Neural crest cell (in vitro differentiated cells): ENCODE data around the gene TMEM132A. TPM values are rescaled to one million over a fixed set of nuclear protein-coding genes. Genes with fewer than 3 reads are reported as not detected.

Experiments
- DNase-seq: peaks from one replicate; pipeline ENCODE4 v3.0.0; 2021; ENCODE audit warnings: low read depth, mixed read lengths, low spot score
- H3K27ac Mint-ChIP-seq: one replicate; pipeline ENCODE4 v1.8.0; 2021; ENCODE audit warnings: mild to moderate bottlenecking, mixed read lengths; ENCODE audit not compliant: unreplicated experiment
- H3K27me3 Mint-ChIP-seq: 2 replicates; pipeline ENCODE4 v1.8.0; 2021; ENCODE audit warnings: low read depth, mild to moderate bottlenecking, mixed read lengths
- H3K36me3 Mint-ChIP-seq: 2 replicates; pipeline ENCODE4 v1.8.0; 2021; ENCODE audit warnings: low read depth, mild to moderate bottlenecking, mixed read lengths
- H3K4me1 Mint-ChIP-seq: 2 replicates; pipeline ENCODE4 v1.8.0; 2021; ENCODE audit warnings: mixed read lengths
- H3K4me3 Mint-ChIP-seq: one replicate; pipeline ENCODE4 v1.8.0; 2021; ENCODE audit warnings: mild to moderate bottlenecking, mixed read lengths
- H3K9me3 Mint-ChIP-seq: 2 replicates; pipeline ENCODE4 v1.8.0; 2021; ENCODE audit warnings: mixed read lengths
- CTCF ChIP-seq: fragments of 200-600 bp; sonication (generic); conservative IDR thresholded peaks from 2 replicates; pipeline ENCODE4 v1.5.0; 2021; ENCODE audit warnings: antibody characterized with exemption, mild to moderate bottlenecking
- total RNA-seq: library from RNA; stranded (reverse); gene quantifications from 2 replicates; pipeline ENCODE4 v1.2.1, GENCODE V29; 2021

Gene TMEM132A
- total RNA-seq, 1 donor from 2014 or later: 216 TPM

- peak; percentile 27 for DNase-seq
- no peaks in the 10 kb centered on the region for H3K27me3 Mint-ChIP-seq
- no peak overlapping the region for H3K27ac Mint-ChIP-seq
- no peak for TF ChIP-seq CTCF
- H3K4me3 Mint-ChIP-seq: peak overlapping the region; percentile 95
- H3K9me3 Mint-ChIP-seq: no peaks in the 10 kb centered on the region
- H3K4me1 Mint-ChIP-seq: peaks cover 28% of the 10 kb centered on the region
- H3K36me3 Mint-ChIP-seq: peaks cover 17% of the 10 kb centered on the region
Observed at GRCh38 chr11:60924906-60925853, 920 bp downstream of the TMEM132A start.

GRCh38 chr11:60925868-60926267 lies 1.6 kb downstream of the TMEM132A start:
- H3K4me3 Mint-ChIP-seq: peak overlapping the region; percentile 95
- no peaks in the 10 kb centered on the region for H3K9me3 Mint-ChIP-seq
- H3K27me3 Mint-ChIP-seq: no peaks in the 10 kb centered on the region
- peaks cover 13% of the 10 kb centered on the region for H3K36me3 Mint-ChIP-seq
- H3K27ac Mint-ChIP-seq: no peak overlapping the region
- no peak for DNase-seq
- H3K4me1 Mint-ChIP-seq: peaks cover 28% of the 10 kb centered on the region
- no peak for TF ChIP-seq CTCF

GRCh38 chr11:60926500-60926899 lies 2.2 kb downstream of the TMEM132A start:
- H3K4me1 Mint-ChIP-seq: peaks cover 28% of the 10 kb centered on the region
- no peaks in the 10 kb centered on the region for H3K27me3 Mint-ChIP-seq
- H3K27ac Mint-ChIP-seq: no peak overlapping the region
- H3K4me3 Mint-ChIP-seq: peak overlapping the region; percentile 95
- no peaks in the 10 kb centered on the region for H3K9me3 Mint-ChIP-seq
- peaks cover 12% of the 10 kb centered on the region for H3K36me3 Mint-ChIP-seq
- DNase-seq: no peak
- TF ChIP-seq CTCF: no peak

- H3K4me3 Mint-ChIP-seq: peak overlapping the region; percentile 95
- no peaks in the 10 kb centered on the region for H3K27me3 Mint-ChIP-seq
- TF ChIP-seq CTCF: no peak
Observed at GRCh38 chr11:60927061-60927592, 2.9 kb downstream of the TMEM132A start.

GRCh38 chr11:60927600-60927999 lies 3.3 kb downstream of the TMEM132A start:
- no peak for TF ChIP-seq CTCF
- DNase-seq: no peak
- H3K4me1 Mint-ChIP-seq: peaks cover 23% of the 10 kb centered on the region
- no peak overlapping the region for H3K27ac Mint-ChIP-seq
- no peaks in the 10 kb centered on the region for H3K9me3 Mint-ChIP-seq
- peaks cover 5% of the 10 kb centered on the region for H3K36me3 Mint-ChIP-seq
- H3K27me3 Mint-ChIP-seq: no peaks in the 10 kb centered on the region
- H3K4me3 Mint-ChIP-seq: no peak overlapping the region

More at GRCh38 chr11:60927061-60927592, 2.9 kb downstream of the TMEM132A start:
- peaks cover 8% of the 10 kb centered on the region for H3K36me3 Mint-ChIP-seq
- H3K27ac Mint-ChIP-seq: no peak overlapping the region
- H3K4me1 Mint-ChIP-seq: peaks cover 28% of the 10 kb centered on the region
- DNase-seq: no peak
- no peaks in the 10 kb centered on the region for H3K9me3 Mint-ChIP-seq
